DMS114 treated with DMSO at 0.1 percent for 48 hours (cell line): Measurements from ENCODE around the gene JAZF1.
"Not testable (repeated sequence)": the region's sequence is repeated elsewhere in the genome, so short reads cannot be mapped to it uniquely, and the experiment has no call there.

Experiments used
- DNase-seq: peaks from one replicate; lab custom pipeline; 2025; ENCODE audit not compliant: unreplicated experiment; lab: John Stamatoyannopoulos, UW

The JAZF1 gene

DNA sequence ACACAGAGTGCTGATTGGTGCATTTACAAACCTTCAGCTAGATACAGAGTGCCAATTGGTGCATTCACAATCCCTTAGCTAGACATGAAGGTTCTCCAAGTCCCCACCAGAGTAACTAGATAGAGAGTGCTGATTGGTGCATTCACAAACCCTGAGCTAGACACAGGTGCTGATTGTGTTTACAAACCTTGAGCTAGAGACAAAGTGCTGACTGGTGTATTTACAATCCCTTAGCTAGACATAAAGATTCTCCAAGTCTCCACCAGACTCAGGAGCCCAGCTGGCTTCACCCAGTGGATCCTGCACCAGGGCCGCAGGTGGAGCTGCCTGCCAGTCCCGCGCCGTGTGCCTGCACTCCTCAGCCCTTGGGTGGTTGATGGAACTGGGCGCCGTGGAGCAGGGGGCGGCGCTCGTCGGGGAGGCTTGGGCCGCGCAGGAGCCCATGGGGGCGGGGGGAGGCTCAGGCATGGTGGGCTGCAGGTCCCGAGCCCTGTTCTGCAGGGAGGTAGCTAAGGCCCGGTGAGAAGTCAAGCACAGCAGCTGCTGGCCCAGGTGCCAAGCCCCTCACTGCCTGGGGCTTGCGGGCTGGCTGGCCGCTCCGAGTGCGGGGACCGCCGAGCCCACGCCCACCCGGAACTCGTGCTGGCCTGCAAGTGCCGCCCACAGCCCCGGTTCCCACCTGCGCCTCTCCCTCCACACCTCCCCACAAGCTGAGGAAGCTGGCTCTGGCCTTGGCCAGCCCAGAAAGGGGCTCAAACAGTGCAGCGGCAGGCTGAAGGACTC, 323.7 kb downstream of the JAZF1 start:
- DNase-seq, result not testable (repeated sequence)

GRCh38 chr7:27850531-27850930, 330.1 kb downstream of the JAZF1 start:
- DNase-seq, result no peak

GRCh38 chr7:27846388-27846787, 334.2 kb downstream of the JAZF1 start:
- DNase-seq, result no peak

DNA sequence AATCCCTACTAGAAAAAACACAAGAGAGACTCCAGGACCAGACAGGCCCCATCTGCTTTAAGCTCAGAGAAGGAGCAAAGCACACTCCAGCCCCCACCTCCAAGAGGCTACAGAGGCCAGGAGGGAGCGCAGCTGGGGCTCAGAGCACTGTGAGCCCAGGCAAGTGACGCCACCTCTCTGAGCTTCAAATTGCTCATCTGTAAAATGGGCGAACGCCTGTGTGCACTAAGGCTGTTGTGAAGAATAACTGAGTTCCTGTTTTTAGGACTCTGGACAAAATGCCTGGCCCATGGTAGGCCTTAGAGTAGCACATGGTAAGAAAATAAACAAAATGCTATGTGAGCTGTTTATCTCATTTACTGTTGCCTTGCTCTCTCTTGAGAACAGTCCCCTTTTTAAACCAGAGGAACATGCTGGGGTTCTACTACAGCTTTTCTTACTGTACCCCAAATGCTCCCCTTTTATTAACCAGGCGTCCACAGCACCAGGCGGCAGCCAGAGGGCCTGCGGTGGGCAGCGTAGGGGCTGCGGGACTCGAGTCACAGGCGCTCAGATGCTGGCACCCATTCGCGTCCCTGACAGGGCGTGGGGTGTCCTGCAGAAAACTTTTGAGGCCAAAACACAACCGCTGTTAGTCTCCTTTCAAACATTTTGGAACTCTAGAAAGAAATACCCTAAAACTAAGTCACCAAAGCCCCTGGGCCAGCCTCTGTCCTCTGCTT, 336.9 kb downstream of the JAZF1 start:
- no peak for DNase-seq

GRCh38 chr7:27842851-27843250, 337.7 kb downstream of the JAZF1 start:
- DNase-seq, result no peak

DNA sequence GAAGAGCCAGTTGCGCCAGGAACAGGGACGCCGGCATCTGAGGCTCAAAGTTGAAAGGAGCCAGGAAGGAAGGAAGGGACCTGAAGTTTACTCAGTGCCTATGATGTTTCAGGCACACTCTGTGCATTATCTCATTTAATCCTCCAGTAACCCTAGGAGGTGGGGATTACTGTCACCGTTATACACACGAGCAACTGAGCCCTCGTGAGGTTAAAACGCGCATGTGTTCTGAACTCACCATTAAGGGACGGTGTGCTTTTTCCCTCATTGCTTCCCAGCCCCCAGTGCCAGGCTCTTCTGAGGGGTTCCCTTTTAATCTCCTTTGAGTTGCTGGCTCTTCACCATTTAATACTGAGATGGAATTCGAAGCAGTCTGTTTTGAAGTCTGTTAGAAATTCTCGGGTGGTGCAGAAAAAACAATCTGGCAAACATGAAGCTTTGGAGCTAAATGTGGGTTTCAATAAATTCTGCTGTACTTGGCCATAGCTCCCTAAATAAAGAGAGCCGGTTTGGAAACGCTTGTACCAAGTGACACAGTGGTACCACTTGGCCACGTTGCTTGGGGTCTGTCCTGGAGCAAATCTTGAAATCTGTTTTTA, 338.4 kb downstream of the JAZF1 start:
- DNase-seq, result no peak

- DNase-seq, result no peak
These were observed 339.7 kb downstream of the JAZF1 start for GRCh38 chr7:27840760-27841364.

DNA sequence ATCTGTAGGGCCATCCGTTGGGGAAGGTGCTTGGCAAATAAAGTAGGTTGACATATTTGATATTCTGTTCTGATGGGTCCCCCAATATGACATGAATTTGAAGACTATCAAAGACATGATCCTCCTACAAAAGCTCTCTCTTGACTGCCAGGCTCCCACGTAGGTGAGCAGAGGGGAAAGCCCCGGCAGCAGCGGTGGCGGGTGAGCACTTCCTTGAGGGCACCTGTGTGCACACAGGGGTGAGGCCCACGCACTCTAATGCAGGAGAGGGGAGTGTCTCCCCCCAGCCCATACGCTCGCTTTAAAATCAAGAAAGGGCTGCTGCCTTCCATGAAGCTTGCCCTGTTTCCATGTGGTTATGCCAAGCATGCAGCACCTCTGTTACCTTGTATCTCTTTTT, 340.3 kb downstream of the JAZF1 start:
- no peak for DNase-seq

DNA sequence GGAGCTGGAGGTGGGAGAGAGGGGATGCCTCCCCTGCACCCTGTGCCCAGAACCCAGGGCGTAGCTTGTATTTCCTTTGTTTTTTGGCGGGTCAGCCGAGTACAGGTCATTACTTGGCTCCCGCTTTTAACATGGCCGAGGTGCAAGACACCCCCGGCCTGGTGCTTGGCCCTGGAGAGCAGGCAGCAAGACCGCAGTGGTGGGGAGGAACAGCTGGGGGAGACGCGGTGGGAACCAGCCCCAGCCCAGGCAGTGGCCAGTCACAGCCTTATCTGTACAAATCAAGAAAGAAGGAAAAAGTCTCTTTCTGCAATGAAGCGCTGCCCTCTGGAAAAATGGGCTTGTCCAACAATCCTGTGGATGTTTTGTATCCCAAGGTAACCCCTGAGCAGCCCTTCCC, 341.5 kb downstream of the JAZF1 start:
- no peak for DNase-seq

DNA sequence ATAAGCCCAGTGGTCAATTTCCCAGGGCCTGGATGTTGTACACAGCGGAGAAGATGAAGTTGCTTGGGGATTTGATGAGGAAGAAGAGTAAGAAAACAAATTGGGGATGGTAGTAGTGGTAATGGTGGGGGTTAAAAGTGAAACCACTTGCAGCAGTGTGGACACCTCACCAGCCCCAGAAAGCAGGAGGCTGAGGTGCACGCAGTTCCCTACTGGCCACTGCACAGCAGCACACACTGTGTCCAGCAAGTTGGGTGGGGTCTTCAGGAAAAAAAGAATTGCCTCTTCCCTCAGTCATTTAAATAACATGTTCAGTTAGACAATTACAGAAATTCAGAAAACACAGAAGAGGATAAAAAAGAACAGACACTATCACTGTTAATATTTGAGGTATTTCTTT, 344.1 kb downstream of the JAZF1 start:
- no peak for DNase-seq

GRCh38 chr7:27835376-27835775, 345.2 kb downstream of the JAZF1 start:
- no peak for DNase-seq

DNA sequence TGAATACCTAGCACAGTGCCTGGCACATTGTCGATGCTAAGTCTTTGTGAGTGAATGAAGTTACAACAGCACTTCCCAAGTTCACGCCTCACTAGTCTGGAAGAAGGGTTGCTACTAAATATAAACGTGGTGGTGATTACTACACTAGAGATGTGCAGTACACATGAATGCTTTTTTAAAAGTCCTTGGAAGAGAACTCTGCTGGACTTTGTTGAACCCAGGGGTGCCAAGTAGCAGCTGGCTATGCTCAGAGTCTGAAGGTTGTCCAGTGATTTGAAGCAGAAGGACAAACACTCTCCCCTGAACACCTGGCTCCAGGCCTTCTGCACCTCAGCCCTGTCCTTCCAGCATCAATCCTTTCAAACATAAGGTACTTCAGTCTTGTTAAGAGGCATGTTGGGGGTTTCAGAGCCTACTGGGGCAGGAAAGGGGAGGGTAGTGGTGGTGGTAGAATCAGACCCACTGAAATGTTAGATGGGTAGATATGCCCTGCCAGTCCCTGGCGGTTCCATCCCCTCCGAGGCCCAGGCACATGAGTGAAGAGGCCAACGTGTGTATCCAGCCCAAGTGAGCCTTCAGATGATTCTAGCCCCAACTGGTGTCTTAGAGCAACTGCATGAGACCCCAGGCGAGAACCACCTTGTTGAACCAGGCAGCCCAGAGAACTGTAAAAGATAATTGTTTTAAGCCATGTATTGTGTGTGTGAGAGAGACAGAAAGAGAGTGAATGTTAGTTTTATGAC, 346.2 kb downstream of the JAZF1 start:
- no peak for DNase-seq

DNA sequence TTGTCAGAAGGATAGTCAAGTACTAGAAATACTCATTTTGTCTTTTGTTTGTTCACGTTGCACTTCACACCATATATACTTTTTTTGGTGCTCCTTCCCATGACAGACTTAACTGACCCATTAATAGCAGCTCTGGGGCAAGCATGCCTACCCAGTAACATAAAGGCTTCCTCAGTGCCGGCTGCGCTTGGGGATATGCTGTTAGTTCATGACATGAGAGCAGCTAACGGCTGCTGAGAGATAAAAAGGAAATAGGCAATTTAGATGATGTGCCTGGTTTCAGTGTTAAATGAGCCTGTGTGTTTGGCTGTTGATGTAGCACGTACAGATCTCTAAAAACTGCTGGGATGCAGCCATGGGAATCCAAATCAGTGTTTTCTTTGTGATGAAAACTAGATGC, 354.2 kb downstream of the JAZF1 start:
- no peak for DNase-seq

GRCh38 chr7:27825891-27826290, 354.7 kb downstream of the JAZF1 start:
- DNase-seq, result no peak

- no peak for DNase-seq
These were observed 358.4 kb downstream of the JAZF1 start for GRCh38 chr7:27822245-27822644.

DNA sequence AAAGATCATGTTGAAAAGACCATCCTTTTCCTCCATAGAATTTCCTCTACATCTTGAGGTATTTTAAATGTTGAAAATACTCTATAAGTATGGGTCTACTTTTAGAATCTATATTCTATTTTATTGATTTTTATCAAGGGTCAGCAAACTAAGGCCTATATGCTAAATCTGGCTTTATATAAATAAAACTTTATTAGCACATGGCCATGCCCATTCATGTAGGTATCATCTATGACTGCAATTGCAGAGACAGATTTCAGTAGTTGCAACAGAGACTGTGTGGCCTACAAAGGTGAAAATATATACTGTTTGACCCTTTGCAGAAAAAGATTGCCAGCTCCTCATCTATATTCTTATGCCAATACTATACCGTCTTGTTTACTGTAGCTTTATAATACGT, 367.9 kb downstream of the JAZF1 start:
- DNase-seq, result no peak

DNA sequence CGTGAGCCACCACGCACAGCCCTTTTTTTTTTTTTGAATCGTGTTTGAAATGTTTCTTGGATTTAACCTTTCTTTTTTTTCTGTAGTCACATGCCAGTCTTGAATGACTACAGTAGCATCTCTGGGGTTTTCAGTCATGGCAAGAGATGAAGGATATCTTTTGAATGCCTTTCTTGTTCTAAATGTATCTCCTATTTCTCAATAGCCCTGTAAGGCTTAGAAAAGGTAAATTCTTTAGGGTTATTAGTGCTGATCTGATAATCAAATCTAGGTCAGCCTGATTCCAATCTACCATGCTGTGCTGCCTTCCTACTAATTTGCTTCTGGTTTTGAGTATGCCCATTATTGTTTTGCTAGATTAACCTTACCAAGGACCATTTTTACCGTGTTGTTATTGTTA, 370.4 kb downstream of the JAZF1 start:
- no peak for DNase-seq

GRCh38 chr7:27808626-27809025, 372.0 kb downstream of the JAZF1 start:
- no peak for DNase-seq

GRCh38 chr7:27804139-27804538, 376.5 kb downstream of the JAZF1 start:
- DNase-seq, result no peak

DNA sequence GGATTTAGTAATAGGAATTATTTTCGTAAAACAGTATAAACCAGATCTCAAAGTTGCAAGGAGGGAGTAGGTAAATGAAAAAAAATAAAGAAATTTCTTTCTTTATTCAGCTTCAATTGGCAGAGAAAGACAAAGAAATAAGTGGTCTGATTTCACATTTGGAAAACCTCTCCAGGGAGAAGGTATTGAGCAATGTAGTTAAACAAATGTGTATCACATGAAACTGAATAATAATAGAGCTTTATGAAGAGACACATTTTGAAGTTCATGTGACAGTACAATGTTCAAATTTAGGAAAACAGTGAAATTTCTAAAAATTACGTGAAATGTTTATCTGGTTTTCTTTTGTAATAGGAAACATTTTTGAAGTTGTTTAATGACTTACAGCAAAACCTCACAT, 377.6 kb downstream of the JAZF1 start:
- DNase-seq, result no peak

DNA sequence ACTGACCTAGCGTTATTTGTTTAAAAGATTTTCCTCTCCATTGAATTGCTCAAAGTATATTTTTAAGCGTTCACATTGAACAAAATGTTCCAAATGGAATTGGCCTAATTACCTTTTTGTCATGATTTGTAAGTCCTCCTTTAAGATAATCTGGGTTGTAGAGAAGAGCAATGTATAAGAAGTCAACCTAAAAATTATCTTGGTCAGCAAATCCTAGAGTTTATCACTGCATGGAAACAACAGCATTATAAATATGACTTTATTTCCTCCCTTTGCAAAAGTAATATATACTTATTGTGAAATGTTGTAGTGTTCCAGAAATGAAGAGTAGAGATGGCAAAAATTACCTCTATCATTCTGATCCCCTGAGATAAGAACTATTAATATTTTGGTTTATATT, 381.4 kb downstream of the JAZF1 start:
- DNase-seq, result no peak
